WTC11 (cell line): ENCODE data around the gene INSC.

Experiments used
- ATF1 ChIP-seq: sonication (generic); formaldehyde crosslinking; IDR thresholded peaks from 2 replicates; pipeline ENCODE4 v1.8.1; 2023; ENCODE audit warnings: mild to moderate bottlenecking, moderate library complexity, missing genetic modification reagents
- ATF3 ChIP-seq: sonication (generic); formaldehyde crosslinking; conservative IDR thresholded peaks from 2 replicates; pipeline ENCODE4 v1.8.1; 2022; ENCODE audit warnings: mild to moderate bottlenecking, missing genetic modification reagents
- CTCF ChIP-seq: fragments of 200-600 bp; IDR thresholded peaks from 2 replicates; pipeline ENCODE4 v1.8.0; 2022; ENCODE audit warnings: antibody characterized with exemption
- E2F4 ChIP-seq: sonication (generic); formaldehyde crosslinking; IDR thresholded peaks from 2 replicates; pipeline ENCODE4 v1.8.1; 2022; ENCODE audit warnings: low read depth, mild to moderate bottlenecking, moderate library complexity, missing genetic modification reagents, borderline replicate concordance
- E2F5 ChIP-seq: sonication (generic); formaldehyde crosslinking; IDR thresholded peaks from 2 replicates; pipeline ENCODE4 v1.8.1; 2022; ENCODE audit warnings: mild to moderate bottlenecking, moderate library complexity, missing genetic modification reagents
- FOXP1 ChIP-seq: sonication (generic); formaldehyde crosslinking; IDR thresholded peaks from 2 replicates; pipeline ENCODE4 v1.8.0; 2022; ENCODE audit warnings: missing genetic modification reagents, mild to moderate bottlenecking, moderate library complexity, borderline replicate concordance
- HMGXB4 ChIP-seq: sonication (generic); formaldehyde crosslinking; IDR thresholded peaks from 2 replicates; pipeline ENCODE4 v1.8.1; 2023; ENCODE audit warnings: mild to moderate bottlenecking, moderate library complexity, missing genetic modification reagents
- MLX ChIP-seq: sonication (generic); formaldehyde crosslinking; IDR thresholded peaks from 2 replicates; pipeline ENCODE4 v1.8.1; 2023; ENCODE audit warnings: mild to moderate bottlenecking, missing genetic modification reagents, moderate library complexity
- MXD4 ChIP-seq: fragments of 250-450 bp; sonication (Bioruptor Pico); IDR thresholded peaks from 2 replicates; pipeline ENCODE4 v1.8.0; 2021; ENCODE audit warnings: mild to moderate bottlenecking, moderate library complexity, borderline replicate concordance
- TCF7 ChIP-seq: sonication (generic); formaldehyde crosslinking; IDR thresholded peaks from 2 replicates; pipeline ENCODE4 v1.8.0; 2022; ENCODE audit warnings: mild to moderate bottlenecking, low read depth, missing genetic modification reagents, moderate library complexity
- TEAD1 ChIP-seq: sonication (generic); formaldehyde crosslinking; IDR thresholded peaks from 2 replicates; pipeline ENCODE4 v1.8.0; 2022; ENCODE audit warnings: mild to moderate bottlenecking, missing genetic modification reagents
- USF1 ChIP-seq: sonication (generic); formaldehyde crosslinking; IDR thresholded peaks from 2 replicates; pipeline ENCODE4 v1.8.0; 2022; ENCODE audit warnings: mild to moderate bottlenecking, missing genetic modification reagents

- TF ChIP-seq CTCF (no peak), ATF3 (CRISPR knock-in tag) (no peak), TEAD1 (no peak), HMGXB4 (CRISPR knock-in tag) (no peak), MLX (CRISPR knock-in tag) (no peak), MXD4 (CRISPR knock-in tag) (no peak), TCF7 (CRISPR knock-in tag) (no peak), ATF1 (CRISPR knock-in tag) (no peak), USF1 (CRISPR knock-in tag) (no peak), E2F4 (no peak), FOXP1 (CRISPR knock-in tag) (no peak), E2F5 (CRISPR knock-in tag) (no peak)
Measured at GRCh38 chr11:15222777-15223176, 108.1 kb downstream of the INSC start.
